ENCODE results near the gene TSFM. TPM values are rescaled to one million over a fixed set of nuclear protein-coding genes. Genes with fewer than 3 reads are reported as not detected.

The TSFM gene
- total and polyA plus RNA-seq, 9 of the 15 experiments (the other 6 are each of a cell fraction or from before 2014, with no cell fraction given), result 44.6 to 198 (median 60.2) TPM

DNA sequence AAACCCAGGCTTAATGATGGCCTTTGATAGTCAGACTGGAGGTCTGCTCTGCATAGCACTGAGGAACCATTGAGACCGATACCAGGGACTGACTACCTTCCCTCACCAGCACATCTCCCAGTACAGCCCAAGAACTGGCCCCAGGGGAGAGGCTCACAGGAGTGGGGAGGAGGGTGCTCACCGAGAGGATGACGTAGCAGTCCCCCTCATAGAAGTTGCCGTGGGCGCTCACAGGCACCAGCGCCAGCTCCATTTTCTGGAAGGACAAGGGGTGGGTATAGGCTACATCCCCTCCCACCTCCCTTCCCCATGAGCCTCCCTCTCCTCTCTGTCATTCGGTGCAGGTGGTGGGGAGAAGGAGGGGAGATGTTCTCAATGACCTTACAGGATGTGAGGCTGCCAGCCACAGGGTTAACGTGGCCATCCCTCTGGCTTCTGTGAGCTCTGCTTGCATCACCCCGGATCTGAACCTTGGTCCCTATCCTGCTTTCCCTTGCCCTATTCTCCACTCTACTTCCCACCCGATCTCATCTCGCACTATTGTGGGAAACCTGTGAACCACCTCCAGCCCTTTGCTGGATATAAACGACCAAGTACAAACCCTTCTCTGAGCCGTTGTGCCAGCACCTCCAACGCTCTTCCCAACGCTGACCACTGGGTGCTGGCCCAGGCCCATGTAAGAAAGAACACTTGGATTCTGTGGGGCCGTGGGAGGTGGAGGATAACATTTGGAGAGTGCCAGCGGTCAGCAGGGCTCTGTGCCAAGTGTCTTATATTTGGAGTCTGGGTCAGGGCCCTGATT is 31.6 kb downstream of the TSFM start (continued):
- TF ChIP-seq, protein P1, sequence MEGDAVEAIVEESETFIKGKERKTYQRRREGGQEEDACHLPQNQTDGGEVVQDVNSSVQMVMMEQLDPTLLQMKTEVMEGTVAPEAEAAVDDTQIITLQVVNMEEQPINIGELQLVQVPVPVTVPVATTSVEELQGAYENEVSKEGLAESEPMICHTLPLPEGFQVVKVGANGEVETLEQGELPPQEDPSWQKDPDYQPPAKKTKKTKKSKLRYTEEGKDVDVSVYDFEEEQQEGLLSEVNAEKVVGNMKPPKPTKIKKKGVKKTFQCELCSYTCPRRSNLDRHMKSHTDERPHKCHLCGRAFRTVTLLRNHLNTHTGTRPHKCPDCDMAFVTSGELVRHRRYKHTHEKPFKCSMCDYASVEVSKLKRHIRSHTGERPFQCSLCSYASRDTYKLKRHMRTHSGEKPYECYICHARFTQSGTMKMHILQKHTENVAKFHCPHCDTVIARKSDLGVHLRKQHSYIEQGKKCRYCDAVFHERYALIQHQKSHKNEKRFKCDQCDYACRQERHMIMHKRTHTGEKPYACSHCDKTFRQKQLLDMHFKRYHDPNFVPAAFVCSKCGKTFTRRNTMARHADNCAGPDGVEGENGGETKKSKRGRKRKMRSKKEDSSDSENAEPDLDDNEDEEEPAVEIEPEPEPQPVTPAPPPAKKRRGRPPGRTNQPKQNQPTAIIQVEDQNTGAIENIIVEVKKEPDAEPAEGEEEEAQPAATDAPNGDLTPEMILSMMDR (IDR thresholded peaks at IDR 0.05 in 2 of 3, conservative IDR thresholded peaks at IDR 0.05 in 1 of 3; ENCODE audit: insufficient read depth in 2 of 3, low read depth in 1 of 3, low read length in 3 of 3), result 0 out of 6 replicates have a peak, but pooled peaks of 1 of the 3 experiments have one; percentile 9

DNA sequence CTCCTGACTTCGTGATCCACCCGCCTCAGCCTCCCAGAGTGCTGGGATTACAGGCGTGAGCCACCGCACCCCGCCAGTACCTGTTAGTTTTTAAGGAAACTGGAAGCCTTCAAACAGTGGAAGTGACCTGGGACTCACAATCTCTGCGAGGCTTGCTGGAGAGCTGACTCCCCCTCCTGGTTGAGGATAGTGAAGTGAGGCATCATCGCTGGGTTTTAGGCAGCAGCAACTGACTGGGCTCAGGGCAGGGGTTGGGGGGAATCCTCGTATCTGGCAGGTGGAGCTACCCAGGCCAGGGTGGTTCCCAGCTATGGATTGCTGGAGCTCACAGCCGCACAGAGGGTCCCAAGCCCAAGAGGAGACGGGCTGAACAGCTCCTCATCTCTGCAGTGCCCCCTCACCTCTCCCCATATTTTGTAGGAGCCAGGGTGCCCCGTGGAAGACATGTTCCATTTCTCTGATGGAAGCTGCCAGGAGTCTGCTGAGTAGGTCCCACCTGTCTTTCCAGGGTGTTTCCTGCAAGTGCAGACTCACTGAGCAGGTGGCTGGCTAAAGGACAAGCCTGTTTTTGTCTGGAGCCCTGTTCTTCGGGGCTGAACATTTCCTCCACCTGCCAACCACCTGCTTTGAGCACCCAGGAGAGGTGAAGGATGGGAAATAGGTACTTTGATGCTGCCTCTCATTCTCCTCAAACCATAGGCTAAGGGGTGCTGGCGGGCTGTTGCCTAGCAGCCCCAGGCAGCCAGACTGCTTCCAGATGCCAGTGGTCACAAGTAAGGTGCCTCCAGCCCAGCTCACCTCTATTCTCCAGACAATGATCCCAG is 32.8 kb downstream of the TSFM start:
- WGBS (ENCODE audit: insufficient coverage, low coverage, missing lambda C conversion rate), result 66% methylated on average over 12 of the region's 13 CpGs
- peak; percentile 61 for ATAC-seq
- Histone ChIP-seq H3K27me3 (ENCODE audit: control insufficient read depth in 2 of 2, insufficient read depth in 2 of 2, low read length in 2 of 2) (no peaks in the 10 kb centered on the region), H2AFZ (ENCODE audit: low read depth, low read length) (no peak overlapping the region), H3K27ac (ENCODE audit: extremely low read depth, low read depth, low read length) (no peak overlapping the region), H3K4me2 (ENCODE audit: insufficient read depth, low read length) (no peak overlapping the region), H3K9ac (ENCODE audit: insufficient read depth in 1 of 2, low read depth in 2 of 2, low read length in 2 of 2) (no peak overlapping the region), H3K36me3 (ENCODE audit: control insufficient read depth, insufficient read depth, low read length) (no peaks in the 10 kb centered on the region; the same call in 2 of the 3 replicates), H4K20me1 (replicated peaks; ENCODE audit: control insufficient read depth, insufficient read depth, low read length) (no peaks in the 10 kb centered on the region; the same call in 1 of the 2 replicates), H3K4me3 (no peak overlapping the region), H3K9me1 (ENCODE audit: control insufficient read depth, insufficient read depth, low read length) (peaks cover 6% of the 10 kb centered on the region), H3K4me1 (replicated peaks in 1 of 2; ENCODE audit: control insufficient read depth in 2 of 2, insufficient read depth in 2 of 2, low read length in 2 of 2) (peaks cover 10 to 25% of the 10 kb centered on the region in 2 experiments; a peak in 3 of 5 replicates), H3K9me3 (replicated peaks; ENCODE audit: control insufficient read depth, insufficient read depth, low read depth, low read length) (no peaks in the 10 kb centered on the region), H3K79me2 (ENCODE audit: control insufficient read depth, insufficient read depth, low read length) (no peaks in the 10 kb centered on the region)
- intact Hi-C loops (cut with micrococcal nuclease), result loop anchor here (2.0 kb wide), 1 partner anchor 57 kb away; no protein-coding TSS in a partner anchor
- in situ Hi-C loops (cut with MboI), result no loop called here
- ChIA-PET POLR2A (interaction anchor here (0.5 to 1.3 kb wide), 8 partner anchors 8 to 269 kb away, joined by 3 to 5 read pairs (median 4); no protein-coding TSS in a partner anchor), CTCF (ENCODE audit: low intra/inter-chr PET ratio) (no interaction called here)
- DNase-seq (ENCODE audit: extremely low read depth in 1 of 4, low spot score in 3 of 4), result peak in 2 of 4 experiments; percentile 27 to 47
- no TSS peak for BruUV-seq (replicated peaks)
- peak; percentile 58 for FAIRE-seq
- TF ChIP-seq SMC3 (conservative IDR thresholded peaks at IDR 0.05; ENCODE audit: insufficient read depth, low read depth, low read length) (0 out of 2 replicates have a peak, but pooled peaks have one; percentile 18), ZKSCAN8 (CRISPR knock-in tag; IDR thresholded peaks at IDR 0.05) (no peak), STAG1 (CRISPR knock-in tag; IDR thresholded peaks at IDR 0.05; ENCODE audit: borderline replicate concordance) (no peak), ELF4 (CRISPR knock-in tag; IDR thresholded peaks at IDR 0.05) (no peak), SPI1 (IDR thresholded peaks at IDR 0.05; ENCODE audit: borderline replicate concordance, low read depth, low read length) (no peak), MCM5 (IDR thresholded peaks at IDR 0.05; ENCODE audit: low read depth) (no peak), SMARCB1 (IDR thresholded peaks at IDR 0.05; ENCODE audit: insufficient read length, low read depth) (no peak), RAD21 (CRISPR knock-in tag; conservative IDR thresholded peaks at IDR 0.05 in 1 of 2, IDR thresholded peaks at IDR 0.05 in 1 of 2) (peak in 1 of 2 experiments; percentile 45; a peak in 2 of 4 replicates)
- TF ChIP-seq, protein P1 (IDR thresholded peaks at IDR 0.05 in 2 of 3, conservative IDR thresholded peaks at IDR 0.05 in 1 of 3; ENCODE audit: insufficient read depth in 2 of 3, low read depth in 1 of 3, low read length in 3 of 3), result peak; percentile 41 to 61 (median 56); a peak in 4 of 6 replicates

Measured in K562 (cell line).